NCI-H69 (cell line): ENCODE measurements around the gene ZNF816.
A peak's percentile ranks its signal among the peaks of the same experiment; 100 is the strongest.
"Not testable (repeated sequence)": the region's sequence is repeated elsewhere in the genome, so short reads cannot be mapped to it uniquely, and the experiment has no call there.

Experiments used
- DNase-seq: peaks from one replicate; lab custom pipeline; 2025; lab: John Stamatoyannopoulos, UW

Gene ZNF816

GRCh38 chr19:52962394-52963246, at the start of gene ZNF816:
ZNF816 (minus strand) TSS chr19:52962881; CDS start chr19:52956089, 6,792 bp downstream.
- peak; percentile 98 for DNase-seq

GRCh38 chr19:53012006-53012405, 49.3 kb upstream of the ZNF816 start:
- DNase-seq = no peak

- DNase-seq = no peak
Measured at GRCh38 chr19:53010494-53010893, 47.8 kb upstream of the ZNF816 start.

- no peak for DNase-seq
Measured at GRCh38 chr19:53008061-53008778, 45.5 kb upstream of the ZNF816 start.

GRCh38 chr19:53007606-53008005, 44.9 kb upstream of the ZNF816 start:
- peak; percentile 23 for DNase-seq

- DNase-seq = no peak
Measured at GRCh38 chr19:53007200-53007599, 44.5 kb upstream of the ZNF816 start.

GRCh38 chr19:53004242-53004641, 41.6 kb upstream of the ZNF816 start:
- no peak for DNase-seq

- no peak for DNase-seq
Measured at GRCh38 chr19:53002479-53002878, 39.8 kb upstream of the ZNF816 start.

GRCh38 chr19:52997975-52998374, 35.3 kb upstream of the ZNF816 start:
- DNase-seq = no peak

GRCh38 chr19:52995711-52996110, 33.0 kb upstream of the ZNF816 start:
- DNase-seq = no peak

- peak; percentile 89 for DNase-seq
Measured at GRCh38 chr19:52993342-52994178, 30.9 kb upstream of the ZNF816 start.

GRCh38 chr19:52992109-52993004, 29.7 kb upstream of the ZNF816 start:
- peak; percentile 33 for DNase-seq

GRCh38 chr19:52991484-52991883, 28.8 kb upstream of the ZNF816 start:
- no peak for DNase-seq

- DNase-seq = no peak
Measured at GRCh38 chr19:52990759-52991418, 28.2 kb upstream of the ZNF816 start.

GRCh38 chr19:52988506-52988905, 25.8 kb upstream of the ZNF816 start:
- DNase-seq = no peak

- no peak for DNase-seq
Measured at GRCh38 chr19:52987221-52987620, 24.5 kb upstream of the ZNF816 start.

GRCh38 chr19:52983167-52983566, 20.5 kb upstream of the ZNF816 start:
- DNase-seq = not testable (repeated sequence)

- no peak for DNase-seq
Measured at GRCh38 chr19:52981329-52981728, 18.6 kb upstream of the ZNF816 start.

GRCh38 chr19:52967772-52968171, 5.1 kb upstream of the ZNF816 start:
- no peak for DNase-seq

GRCh38 chr19:52963247-52963618, 552 bp upstream of the ZNF816 start:
- peak; percentile 67 for DNase-seq

GRCh38 chr19:52961981-52962380, 700 bp downstream of the ZNF816 start:
- DNase-seq = no peak
